K562 (cell line): ENCODE results near the gene FNDC1. TPM values are rescaled to one million over a fixed set of nuclear protein-coding genes. Genes with fewer than 3 reads are reported as not detected.

Source experiments
- ATAC-seq: fragments of 200-7000 bp; cut with Tn5 transposase; 3 replicates; pipeline ENCODE4 v1.9.1; 2020; ENCODE audit warnings: moderate library complexity
- BruUV-seq: library from RNA; stranded (reverse); fragments of 400-500 nt; replicated peaks from 2 replicates; lab custom pipeline; 2021; lab: Mats Ljungman, UMichigan
- CTCF ChIA-PET: fragments of 300-600 bp; formaldehyde crosslinking; extraction: SDS; loops from one replicate; lab custom pipeline; 2021; ENCODE audit warnings: low intra/inter-chr PET ratio; lab: Yijun Ruan, JAX
- POLR2A ChIA-PET: fragments of 300-600, 350-650 bp; sonication (Branson Sonifier 250); formaldehyde crosslinking; extraction: SDS; loops from one replicate; lab custom pipeline; 2021; ENCODE audit warnings: antibody characterized with exemption, inconsistent platforms; lab: Yijun Ruan, JAX
- DNase-seq, 4 experiments: peaks; one replicate each; pipeline versions ENCODE4 v3.0.0 to v3.0.0-alpha.2; 2011 to 2018; ENCODE audit warnings: low spot score in 3 of 4, mixed read lengths in 3 of 4; ENCODE audit errors: extremely low read depth in 1 of 4
- FAIRE-seq: peaks from 2 replicates; lab custom pipeline; 2011; peaks lifted over from hg19 to GRCh38; lab: Jason Lieb, UNC
- H2AFZ ChIP-seq: 2 replicates; pipeline ENCODE4 v1.6.0; 2011; ENCODE audit warnings: low read depth, low read length, control low read depth, inconsistent platforms
- H3K27ac ChIP-seq: fragments of 200-600 bp; 3 replicates; pipeline ENCODE4 v1.8.0; 2011; ENCODE audit warnings: low read depth, mild to moderate bottlenecking, control low read depth, inconsistent platforms, low read length, moderate library complexity, mixed read lengths; ENCODE audit errors: extremely low read depth
- H3K27me3 ChIP-seq, 2 experiments: fragments of 300-600 bp in 1 of 2; 2 replicates in 1 of 2; 3 replicates in 1 of 2; pipeline versions ENCODE4 v1.6.0 to v1.8.0; 2011; ENCODE audit warnings: inconsistent platforms in 2 of 2, low read length in 2 of 2, mild to moderate bottlenecking in 1 of 2, mixed read lengths in 1 of 2, moderate library complexity in 1 of 2; ENCODE audit not compliant: control insufficient read depth in 2 of 2, insufficient read depth in 2 of 2
- H3K36me3 ChIP-seq: fragments of 300-600 bp; 3 replicates; pipeline ENCODE4 v1.8.0; 2011; ENCODE audit warnings: mild to moderate bottlenecking, low read length, inconsistent platforms; ENCODE audit not compliant: control insufficient read depth, insufficient read depth
- H3K4me1 ChIP-seq, 2 experiments: fragments of 200-600 bp in 1 of 2; replicated peaks in 1 of 2; 2 replicates in 1 of 2; 3 replicates in 1 of 2; pipeline versions ENCODE4 v1.5.1 to v1.8.0; 2011; ENCODE audit warnings: inconsistent platforms in 2 of 2, low read length in 2 of 2, mild to moderate bottlenecking in 1 of 2, mixed read lengths in 1 of 2, moderate library complexity in 1 of 2; ENCODE audit not compliant: control insufficient read depth in 2 of 2, insufficient read depth in 2 of 2
- H3K4me2 ChIP-seq: 2 replicates; pipeline ENCODE4 v1.6.1; 2011; ENCODE audit warnings: low read length, control low read depth, inconsistent platforms, mixed read lengths; ENCODE audit not compliant: insufficient read depth
- H3K4me3 ChIP-seq: fragments of 200-600 bp; sonication (generic), shearing (Covaris generic); 2 replicates; pipeline ENCODE4 v1.5.1; 2016; ENCODE audit warnings: control low read depth, inconsistent platforms
- H3K79me2 ChIP-seq: fragments of 200-600 bp; 3 replicates; pipeline ENCODE4 v1.8.0; 2011; ENCODE audit warnings: low read length, inconsistent platforms; ENCODE audit not compliant: control insufficient read depth, insufficient read depth
- H3K9ac ChIP-seq, 2 experiments: 2 replicates each; pipeline versions ENCODE4 v1.6.0 to v1.6.1; 2011; ENCODE audit warnings: low read depth in 2 of 2, low read length in 2 of 2, control low read depth in 1 of 2, inconsistent platforms in 1 of 2, mild to moderate bottlenecking in 1 of 2, mixed read lengths in 1 of 2; ENCODE audit not compliant: insufficient read depth in 1 of 2
- H3K9me1 ChIP-seq: one replicate; pipeline ENCODE4 v1.6.0; 2011; ENCODE audit warnings: inconsistent platforms, mild to moderate bottlenecking, low read length, moderate library complexity; ENCODE audit not compliant: control insufficient read depth, insufficient read depth
- H3K9me3 ChIP-seq: replicated peaks from 2 replicates; pipeline ENCODE4 v1.5.1; 2011; ENCODE audit warnings: low read depth, low read length, inconsistent platforms; ENCODE audit not compliant: control insufficient read depth, insufficient read depth
- H4K20me1 ChIP-seq: replicated peaks from 2 replicates; pipeline ENCODE4 v1.6.1; 2011; ENCODE audit warnings: low read length, inconsistent platforms, mixed read lengths; ENCODE audit not compliant: control insufficient read depth, insufficient read depth
- DNMT1 ChIP-seq: fragments of 450-650 bp; IDR thresholded peaks from 2 replicates; pipeline ENCODE4 v1.6.1; 2016; ENCODE audit warnings: antibody characterized with exemption, mild to moderate bottlenecking
- ID3 ChIP-seq, 2 experiments: fragments of 250-450 bp in 1 of 2; fragments of 450-650 bp in 1 of 2; sonication (Bioruptor Pico) in 1 of 2; IDR thresholded peaks; 2 replicates each; pipeline versions ENCODE4 v1.6.1 to v1.8.0; 2016 to 2021; ENCODE audit warnings: mild to moderate bottlenecking in 2 of 2, moderate library complexity in 2 of 2, missing compliant biosample characterization in 1 of 2, missing genetic modification characterization in 1 of 2
- KLF13 ChIP-seq: fragments of 450-650 bp; IDR thresholded peaks from 2 replicates; pipeline ENCODE4 v1.6.1; 2016; ENCODE audit warnings: missing genetic modification characterization, low read depth, mild to moderate bottlenecking, missing compliant biosample characterization, moderate library complexity, borderline replicate concordance
- MEIS2 ChIP-seq: fragments of 450-650 bp; IDR thresholded peaks from 2 replicates; pipeline ENCODE4 v1.6.1; 2014; ENCODE audit warnings: mild to moderate bottlenecking; ENCODE audit not compliant: partially characterized antibody
- NCOR1 ChIP-seq: fragments of 450-650 bp; IDR thresholded peaks from 2 replicates; pipeline ENCODE4 v1.6.1; 2016; ENCODE audit warnings: mild to moderate bottlenecking, moderate library complexity
- SMARCA4 ChIP-seq: fragments of 450-650 bp; IDR thresholded peaks from 2 replicates; pipeline ENCODE4 v1.6.1; 2016
- STAG1 ChIP-seq: sonication (generic); formaldehyde crosslinking; IDR thresholded peaks from 2 replicates; pipeline ENCODE4 v1.5.0; 2020; ENCODE audit warnings: missing genetic modification reagents, borderline replicate concordance
- TRIM24 ChIP-seq, 2 experiments: fragments of 450-650 bp; IDR thresholded peaks; 2 replicates each; pipeline ENCODE4 v1.6.1; 2016
- ZNF197 ChIP-seq: fragments of 200-800 bp; sonication (Bioruptor generic); IDR thresholded peaks from 2 replicates; pipeline ENCODE4 v1.6.1; 2016; ENCODE audit warnings: low read depth, missing genetic modification characterization, missing compliant biosample characterization
- ZNF239 ChIP-seq: fragments of 250-450 bp; sonication (Bioruptor Pico); IDR thresholded peaks from 2 replicates; pipeline ENCODE4 v1.4.0; 2020; ENCODE audit warnings: mild to moderate bottlenecking
- ZSCAN32 ChIP-seq: fragments of 450-650 bp; formaldehyde crosslinking; IDR thresholded peaks from 2 replicates; pipeline ENCODE4 v1.4.0; 2020; ENCODE audit warnings: mild to moderate bottlenecking, moderate library complexity
- WGBS: fragments of 100-300 bp; shearing (Covaris generic); methylation state at CpG from one replicate; pipeline ENCODE4 v1.1.6; 2016; ENCODE audit warnings: low coverage, mixed read lengths; ENCODE audit not compliant: insufficient coverage; ENCODE audit errors: missing lambda C conversion rate; 5-methylcytosine and 5-hydroxymethylcytosine counted together
- in situ Hi-C: fragments of 300-500 bp; cut with MboI; formaldehyde crosslinking; loops from 4 replicates; pipeline ENCODE4 v1.15.0; 2018; ENCODE audit warnings: inconsistent platforms, mixed read lengths
- intact Hi-C: fragments of 100-400 bp; cut with micrococcal nuclease; formaldehyde crosslinking; loops from 2 replicates; pipeline ENCODE4 v1.14.2; 2022
- polyA plus RNA-seq, 8 experiments: library from polyadenylated mRNA; depleted of rRNA in 4 of 8; stranded (reverse) in 5 of 8; unstranded in 3 of 8; fragments of >200 nt; fragmentation: Nextera tagmentation in 2 of 8; fragmentation: Illumina TruSeq in 1 of 8; extraction: Ambion mirVana in 2 of 8; extraction: Trizol in 1 of 8; gene quantifications; 2 replicates each; pipeline versions ENCODE4 v1.2.1 to v1.2.3, GENCODE V29; 2011 to 2014; ENCODE audit warnings: inconsistent platforms in 1 of 8, missing spikeins in 1 of 8
- total RNA-seq, 7 experiments: library from RNA; depleted of rRNA in 6 of 7; stranded (reverse); fragments of >200 nt in 6 of 7; fragmentation: Illumina TruSeq in 2 of 7; extraction: Trizol in 2 of 7; gene quantifications; 2 replicates each; pipeline versions ENCODE4 v1.2.1 to v1.2.3, GENCODE V29; 2011 to 2021; ENCODE audit warnings: low replicate concordance in 1 of 7

Gene FNDC1
- total and polyA plus RNA-seq, 9 of the 15 experiments (the other 6 are each of a cell fraction or from before 2014, with no cell fraction given) = not detected

DNA sequence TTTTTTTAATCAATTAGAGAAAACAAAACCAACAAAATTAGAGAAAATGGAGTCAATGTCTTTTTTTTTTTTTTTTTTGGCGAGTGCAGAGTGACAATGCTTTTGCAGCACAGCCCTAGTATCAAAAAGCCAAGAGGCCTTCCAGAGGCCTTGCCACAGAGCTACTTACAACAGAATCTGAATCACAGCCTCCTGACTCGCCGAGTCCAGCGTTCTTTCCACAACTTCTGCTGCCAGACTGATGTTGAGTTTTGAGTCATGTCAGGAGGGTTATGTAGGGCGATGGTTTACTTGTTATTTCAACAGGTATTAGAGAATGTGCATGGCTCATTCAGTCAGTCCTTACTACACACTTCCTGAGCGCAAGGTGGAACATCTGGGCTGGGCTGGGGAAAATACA, 88.6 kb downstream of the FNDC1 start (continued):
- TF ChIP-seq ZNF239 (CRISPR knock-in tag) (no peak), KLF13 (tag) (no peak), STAG1 (CRISPR knock-in tag) (no peak), DNMT1 (no peak), TRIM24 (IDR thresholded peaks at IDR 0.05) (no peak), MEIS2 (no peak), ID3 (CRISPR knock-in tag; IDR thresholded peaks at IDR 0.05) (no peak), ID3 (tag; IDR thresholded peaks at IDR 0.05) (no peak), ZNF197 (CRISPR knock-in tag) (no peak), ZSCAN32 (CRISPR knock-in tag) (no peak), NCOR1 (no peak)

GRCh38 chr6:159259441-159260125, 90.4 kb downstream of the FNDC1 start:
- H4K20me1 ChIP-seq = no peaks in the 10 kb centered on the region
- H2AFZ ChIP-seq = no peak overlapping the region
- POLR2A ChIA-PET = interaction anchor here (0.9 kb wide), 1 partner anchor 10 kb away, joined by 4 read pairs; no protein-coding TSS in a partner anchor
- H3K4me2 ChIP-seq = no peak overlapping the region
- DNase-seq (no peak), ATAC-seq (no peak)
- 0% methylated on average over 3 of the region's 3 CpGs for WGBS
- no peak overlapping the region for H3K27ac ChIP-seq
- no peak overlapping the region for H3K4me3 ChIP-seq
- no peaks in the 10 kb centered on the region for H3K9me3 ChIP-seq
- no TSS peak for BruUV-seq
- CTCF ChIA-PET = no interaction called here
- H3K9ac ChIP-seq = no peak overlapping the region
- no peaks in the 10 kb centered on the region for H3K9me1 ChIP-seq
- no peaks in the 10 kb centered on the region for H3K36me3 ChIP-seq
- intact Hi-C loops = no loop called here
- H3K79me2 ChIP-seq = no peaks in the 10 kb centered on the region
- in situ Hi-C loops = no loop called here
- TF ChIP-seq SMARCA4 = no peak
- TF ChIP-seq, all 486 proteins: peak for 0
- no peaks in the 10 kb centered on the region for H3K4me1 ChIP-seq
- no peak for FAIRE-seq
- H3K27me3 ChIP-seq = no peaks in the 10 kb centered on the region
